NCI-H1930 (cell line): ENCODE results near the gene GPR3.
A peak's percentile ranks its signal among the peaks of the same experiment; 100 is the strongest.

ENCODE experiments used
- DNase-seq, 2 experiments: peaks; one replicate each; lab custom pipeline; 2025; lab: John Stamatoyannopoulos, UW

The GPR3 gene

GRCh38 chr1:27392096-27392777, at the start of gene GPR3:
Gene GPR3 (plus strand): TSS chr1:27392622. CDS start chr1:27393799, 1,177 bp downstream.
- peak; percentile 87 to 91 for DNase-seq

GRCh38 chr1:27342778-27343638, 49.4 kb upstream of the GPR3 start:
- DNase-seq = no peak

GRCh38 chr1:27343639-27344025, 48.8 kb upstream of the GPR3 start:
- no peak for DNase-seq

- no peak for DNase-seq
These were observed 47.1 kb upstream of the GPR3 start for GRCh38 chr1:27345272-27345671.

- no peak for DNase-seq
These were observed 46.1 kb upstream of the GPR3 start for GRCh38 chr1:27346357-27346756.

- DNase-seq = no peak
These were observed 45.3 kb upstream of the GPR3 start for GRCh38 chr1:27346991-27347624.

- peak in 1 of 2 experiments; percentile 46 for DNase-seq
These were observed 43.3 kb upstream of the GPR3 start for GRCh38 chr1:27348861-27349783.

GRCh38 chr1:27349784-27350662, 42.4 kb upstream of the GPR3 start:
- DNase-seq = peak; percentile 42 to 63

GRCh38 chr1:27350663-27351540, 41.5 kb upstream of the GPR3 start:
- no peak for DNase-seq

GRCh38 chr1:27351541-27352107, 40.8 kb upstream of the GPR3 start:
- no peak for DNase-seq

- DNase-seq = no peak
These were observed 39.3 kb upstream of the GPR3 start for GRCh38 chr1:27353166-27353565.

- no peak for DNase-seq
These were observed 38.8 kb upstream of the GPR3 start for GRCh38 chr1:27353629-27354028.

GRCh38 chr1:27355683-27356082, 36.7 kb upstream of the GPR3 start:
- DNase-seq = no peak

GRCh38 chr1:27356277-27356618, 36.2 kb upstream of the GPR3 start:
- DNase-seq = no peak

- DNase-seq = no peak
These were observed 35.7 kb upstream of the GPR3 start for GRCh38 chr1:27356619-27357280.

- DNase-seq = peak; percentile 27 to 59
These were observed 35.0 kb upstream of the GPR3 start for GRCh38 chr1:27357281-27358037.

- no peak for DNase-seq
These were observed 34.1 kb upstream of the GPR3 start for GRCh38 chr1:27358038-27358927.
